Activated CD8-positive, alpha-beta memory T cell treated with anti-CD3 and anti-CD28 coated beads for 1 hour (primary cell): ENCODE measurements around the gene SOHLH1.

Experiments
- DNase-seq, 2 donors: peaks; one replicate each; pipeline ENCODE4 v3.0.0-alpha.2; 2020; ENCODE audit warnings: low read depth in 1 of 2; ENCODE audit errors: extremely low read depth in 1 of 2

Gene SOHLH1

DNA sequence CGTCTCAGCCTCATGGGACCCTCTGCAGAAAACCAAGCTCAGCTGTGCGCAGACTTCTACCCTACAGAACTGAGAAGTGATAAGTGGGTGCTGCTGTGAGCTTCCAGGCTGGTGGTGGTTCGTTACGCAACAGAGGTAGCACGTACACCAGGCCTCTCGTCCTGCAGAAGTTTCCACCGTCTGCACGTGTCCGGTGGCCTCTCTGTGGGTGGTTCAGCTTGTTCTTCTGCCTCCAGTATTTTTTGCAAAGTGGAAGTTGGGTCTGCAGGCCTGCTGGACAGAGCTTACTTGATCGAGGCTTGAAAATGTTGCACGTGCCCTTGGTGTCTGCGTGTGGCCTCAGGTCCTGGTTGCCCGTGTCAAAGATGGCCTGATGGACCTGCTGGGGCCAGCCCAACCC, 30.2 kb upstream of the SOHLH1 start:
- DNase-seq, result no peak

- DNase-seq, result no peak
These were observed 29.3 kb upstream of the SOHLH1 start for GRCh38 chr9:135728436-135729110.

- DNase-seq, result no peak
These were observed 28.1 kb upstream of the SOHLH1 start for GRCh38 chr9:135727257-135727875.

GRCh38 chr9:135726138-135726853, 27.0 kb upstream of the SOHLH1 start:
- no peak for DNase-seq

GRCh38 chr9:135724186-135724787, 25.0 kb upstream of the SOHLH1 start:
- DNase-seq, result no peak

GRCh38 chr9:135722365-135722764, 23.1 kb upstream of the SOHLH1 start:
- DNase-seq, result no peak

DNA sequence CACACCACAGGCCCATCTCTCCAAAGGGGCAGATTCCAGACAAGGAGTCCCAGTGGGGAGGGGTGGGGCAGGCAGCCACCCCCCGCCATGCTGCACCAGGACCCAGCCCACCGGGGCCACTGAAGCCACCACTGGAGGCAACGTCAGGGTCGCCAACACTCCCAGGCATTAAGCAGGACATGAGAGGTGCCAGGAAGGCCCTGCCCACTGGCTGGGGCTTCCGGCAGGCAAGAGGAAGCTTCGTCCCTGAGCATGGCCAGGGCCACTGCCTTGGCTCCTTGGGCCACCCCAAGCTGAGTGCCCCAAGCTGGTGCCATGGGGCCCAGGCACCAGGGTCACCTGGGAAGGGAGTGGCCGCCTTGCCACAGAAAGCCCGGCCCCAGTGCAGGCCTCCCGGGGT, 20.2 kb upstream of the SOHLH1 start:
- no peak for DNase-seq

GRCh38 chr9:135718616-135719015, 19.3 kb upstream of the SOHLH1 start:
- no peak for DNase-seq

GRCh38 chr9:135717410-135717809, 18.1 kb upstream of the SOHLH1 start:
- DNase-seq, result no peak

DNA sequence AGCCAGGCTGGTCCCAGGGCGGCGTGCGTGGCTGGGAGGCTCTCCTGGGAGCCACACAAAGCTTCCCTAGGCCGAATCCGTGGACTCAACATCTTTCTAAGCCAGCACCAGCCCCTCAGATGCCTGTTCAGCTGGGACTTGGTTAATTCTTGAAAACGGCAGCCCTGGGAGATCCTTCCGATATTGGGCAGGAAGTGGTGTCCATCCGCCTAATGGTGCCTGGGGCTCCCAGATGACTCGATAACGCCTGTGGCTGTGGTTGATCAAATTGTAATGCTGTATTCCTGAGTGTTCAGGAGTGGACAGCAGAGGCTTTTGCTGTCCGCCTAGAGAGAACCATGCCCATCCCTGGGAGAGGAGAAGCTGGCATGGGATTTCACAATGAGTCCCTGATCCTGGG, 16.8 kb upstream of the SOHLH1 start:
- no peak for DNase-seq

- no peak for DNase-seq
These were observed 15.8 kb upstream of the SOHLH1 start for GRCh38 chr9:135715056-135715595.

DNA sequence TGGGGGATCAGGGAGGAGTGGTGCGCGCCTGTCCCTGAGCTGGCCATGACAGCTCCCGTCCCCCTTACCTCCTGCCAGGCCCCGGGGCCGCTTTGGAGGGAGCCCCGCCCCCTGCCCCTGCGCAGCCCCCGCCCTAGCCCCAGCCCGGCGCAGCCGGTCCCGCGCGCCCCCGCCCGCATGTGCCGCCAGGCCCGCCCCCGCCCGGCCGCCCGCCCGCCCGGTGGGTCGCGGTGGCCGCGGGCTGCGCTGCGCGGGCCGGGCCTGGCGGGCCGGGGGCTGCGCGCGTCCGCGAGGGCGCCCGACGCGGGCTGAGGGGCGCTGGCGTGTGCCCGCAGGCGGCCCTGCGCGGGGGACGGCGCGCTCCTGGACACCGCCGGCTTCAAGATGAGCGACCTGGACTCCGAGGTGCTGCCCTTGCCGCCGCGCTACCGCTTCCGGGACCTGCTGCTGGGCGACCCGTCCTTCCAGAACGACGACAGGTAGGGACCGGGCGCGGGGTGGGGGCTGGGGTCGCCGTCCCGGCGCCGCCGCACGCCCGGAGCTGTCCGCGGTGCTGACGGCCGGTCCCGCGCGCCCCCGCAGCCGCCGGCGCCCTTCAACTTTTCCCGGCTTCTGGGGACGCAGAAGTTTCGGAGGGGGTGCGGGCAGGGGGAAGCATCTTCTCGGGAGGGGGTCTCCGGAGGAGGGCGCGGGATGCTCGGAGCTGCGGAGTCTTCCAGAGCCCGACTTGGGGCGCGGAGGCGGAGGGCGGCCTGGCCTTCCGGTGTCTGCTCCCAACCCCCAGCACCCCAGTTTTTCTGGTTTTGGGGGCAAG, 15.2 kb upstream of the SOHLH1 start:
- no peak for DNase-seq

- no peak for DNase-seq
These were observed 13.5 kb upstream of the SOHLH1 start for GRCh38 chr9:135712613-135713295.

DNA sequence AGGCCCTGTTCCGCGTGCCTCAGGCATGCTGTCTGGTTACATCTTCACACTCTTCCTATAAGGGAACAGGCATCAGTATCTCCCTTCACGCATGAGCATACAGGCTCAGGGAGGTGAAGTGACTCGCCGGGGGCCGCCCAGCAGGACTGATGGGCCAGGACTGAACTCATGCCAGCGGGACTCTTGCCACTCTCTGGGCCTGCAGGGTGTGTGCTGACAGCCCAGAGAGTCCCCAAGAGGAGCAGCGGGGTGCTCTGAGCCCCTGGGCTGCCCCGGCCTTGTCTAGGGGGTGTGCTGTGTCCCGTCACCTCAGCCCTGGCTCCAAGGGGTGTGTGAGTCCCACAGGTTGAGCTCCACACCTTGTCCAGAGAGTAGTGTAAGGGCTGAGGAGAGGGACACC, 12.6 kb upstream of the SOHLH1 start:
- no peak for DNase-seq

GRCh38 chr9:135711391-135711790, 12.1 kb upstream of the SOHLH1 start:
- no peak for DNase-seq

- DNase-seq, result no peak
These were observed 8.9 kb upstream of the SOHLH1 start for GRCh38 chr9:135708164-135708563.

DNA sequence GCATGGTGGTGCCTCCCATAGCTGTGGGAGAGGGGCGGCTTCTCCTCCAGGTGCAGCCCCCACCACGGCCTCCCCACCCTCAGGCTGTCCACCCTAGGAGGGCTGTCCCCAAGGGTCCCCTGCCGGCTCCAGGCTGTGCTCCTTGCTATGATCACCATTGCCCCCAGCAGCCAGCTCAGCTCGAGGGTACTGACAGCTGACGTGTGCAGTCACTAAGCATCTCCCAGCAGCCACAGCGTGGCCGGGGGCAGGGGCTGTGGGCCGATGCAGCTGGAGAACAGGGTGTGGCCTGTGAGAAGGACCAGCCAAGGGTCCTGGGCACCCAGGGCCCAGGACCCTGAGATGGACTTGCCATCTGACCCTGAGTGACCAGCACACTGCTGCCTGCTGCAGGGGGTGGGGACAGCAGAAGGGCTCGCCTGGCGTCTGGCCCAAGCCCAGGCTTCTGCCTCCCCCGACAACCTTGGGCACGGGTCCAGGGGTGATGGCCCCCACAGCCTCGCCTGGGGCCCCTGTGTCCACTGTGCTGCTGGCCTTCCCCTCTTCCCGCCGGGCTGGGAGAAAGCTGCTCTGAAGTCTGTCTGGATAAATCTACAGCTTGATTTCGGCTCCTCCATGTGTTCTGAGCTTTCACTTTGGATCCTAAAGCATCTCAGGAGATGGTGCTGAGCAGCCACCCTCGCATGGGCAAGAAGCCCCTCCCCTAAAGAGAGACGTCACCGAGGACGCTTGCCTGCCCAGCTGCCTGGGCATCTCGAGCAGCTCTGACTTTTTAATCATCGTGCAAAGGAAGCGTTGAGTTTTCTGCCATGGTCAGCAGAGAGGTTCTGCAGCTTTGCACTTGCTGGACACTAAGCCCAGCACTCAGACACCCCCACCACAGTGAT, 8.2 kb upstream of the SOHLH1 start:
- no peak for DNase-seq

- DNase-seq, result no peak
These were observed 7.0 kb upstream of the SOHLH1 start for GRCh38 chr9:135706288-135706687.

DNA sequence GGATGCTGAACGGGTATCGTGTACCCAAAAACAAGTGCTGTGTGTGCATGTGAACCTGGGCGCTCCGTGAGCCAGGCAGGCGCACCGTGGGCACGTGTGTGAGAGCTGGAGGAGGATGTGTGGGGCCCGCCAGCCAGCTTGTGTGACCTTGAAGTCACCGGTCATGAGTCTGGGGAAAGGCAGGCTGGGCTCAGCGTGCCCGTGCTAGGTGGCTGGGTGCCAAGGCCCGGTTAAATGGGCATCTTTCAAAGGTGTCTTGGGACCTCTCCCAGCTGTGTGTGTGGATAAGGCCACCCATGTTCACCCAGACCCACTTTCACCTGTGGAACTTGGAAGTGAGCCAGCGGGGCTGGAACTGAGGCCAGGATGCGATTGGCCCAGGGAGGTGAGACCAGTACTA, 6.1 kb upstream of the SOHLH1 start:
- no peak for DNase-seq
